RPMI7951 (cell line): ENCODE data around the gene PPDPF. TPM values are rescaled to one million over a fixed set of nuclear protein-coding genes. Genes with fewer than 3 reads are reported as not detected.
"Not testable (repeated sequence)": the region's sequence is repeated elsewhere in the genome, so short reads cannot be mapped to it uniquely, and the experiment has no call there.

Source experiments
- DNase-seq: peaks from one replicate; pipeline ENCODE4 v3.0.0-alpha.2; 2012; ENCODE audit warnings: low read depth
- total RNA-seq: library from RNA; depleted of rRNA; stranded (reverse); fragments of >200 nt; shearing (Covaris generic); gene quantifications from 2 replicates; pipeline ENCODE4 v1.2.3, GENCODE V29; 2014

Gene PPDPF
- total RNA-seq, 1 experiment from 2014 or later, result 140 TPM

DNA sequence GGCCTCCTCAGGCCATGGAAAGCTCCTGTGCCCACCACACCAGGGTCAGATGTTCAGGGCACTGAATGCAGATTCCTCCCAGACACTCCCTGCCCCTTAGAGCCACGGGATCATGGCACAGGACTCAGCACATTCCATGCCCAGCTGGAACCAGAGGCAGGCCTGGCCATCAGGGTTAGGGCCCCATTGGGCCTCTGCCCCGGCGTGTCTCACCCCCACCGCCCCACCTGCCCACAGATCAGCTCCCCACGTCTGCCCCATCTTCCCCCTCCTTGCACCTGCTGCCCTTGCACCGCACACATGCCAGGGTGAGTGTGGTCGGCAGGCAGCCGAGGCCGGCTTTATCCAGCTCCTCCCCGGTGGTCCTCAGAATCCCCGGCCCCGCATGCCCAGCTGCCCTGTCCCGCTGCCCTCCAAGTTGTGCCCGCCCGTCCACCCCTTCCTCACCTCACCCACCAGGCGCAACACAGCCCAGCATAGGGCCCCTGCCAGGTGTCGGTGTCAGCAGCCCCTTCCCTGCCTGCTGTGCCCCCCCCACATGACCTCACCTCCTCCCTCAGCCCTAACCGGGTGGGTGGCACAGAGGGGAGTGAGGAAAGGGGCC is 29.2 kb downstream of the PPDPF start:
- DNase-seq, result no peak

- no peak for DNase-seq
Observed at GRCh38 chr20:63551068-63551467, 30.5 kb downstream of the PPDPF start.

GRCh38 chr20:63552481-63553249 is 32.1 kb downstream of the PPDPF start:
- peak; percentile 60 for DNase-seq

GRCh38 chr20:63553251-63553932 is 32.8 kb downstream of the PPDPF start:
- peak; percentile 77 for DNase-seq

- DNase-seq, result peak; percentile 55
Observed at GRCh38 chr20:63553933-63554290, 33.3 kb downstream of the PPDPF start, which contains the start of gene FNDC11. Gene FNDC11, plus strand, starts transcription at chr20:63554159. Its CDS starts 1,505 bp downstream, at chr20:63555664.

- peak; percentile 52 for DNase-seq
Observed at GRCh38 chr20:63554361-63555278, 34.1 kb downstream of the PPDPF start.

- no peak for DNase-seq
Observed at GRCh38 chr20:63555661-63556381, 35.3 kb downstream of the PPDPF start.

DNA sequence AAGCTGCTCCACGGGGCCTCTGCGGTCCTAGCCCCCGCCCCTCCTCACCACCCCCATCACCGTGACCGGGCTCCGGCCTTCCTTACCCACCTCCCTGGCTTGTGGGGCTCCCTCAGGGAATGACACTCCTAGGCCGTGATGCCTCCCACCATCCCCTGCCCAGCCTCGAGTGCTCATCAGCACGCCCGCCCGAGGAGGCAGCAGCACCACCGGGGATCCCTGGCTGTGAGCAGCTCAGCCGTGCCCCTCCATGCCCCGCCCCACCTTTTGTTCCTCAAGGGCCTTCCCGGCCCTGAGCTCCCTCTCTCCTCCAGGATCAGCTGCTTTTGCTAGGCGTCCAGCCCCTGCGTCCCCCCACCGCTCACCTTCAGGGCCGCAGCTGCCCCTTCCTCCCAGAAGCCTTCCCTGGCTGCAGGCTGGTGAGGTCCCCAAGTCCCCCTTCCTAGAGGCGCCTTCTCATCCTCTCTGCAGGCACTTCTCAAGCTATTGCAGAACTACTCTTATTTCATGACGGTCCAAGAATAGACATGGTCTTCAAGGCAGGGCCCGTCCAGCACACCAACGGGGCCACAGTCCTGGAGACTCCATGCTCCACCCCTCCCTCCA is 36.4 kb downstream of the PPDPF start:
- DNase-seq, result no peak

DNA sequence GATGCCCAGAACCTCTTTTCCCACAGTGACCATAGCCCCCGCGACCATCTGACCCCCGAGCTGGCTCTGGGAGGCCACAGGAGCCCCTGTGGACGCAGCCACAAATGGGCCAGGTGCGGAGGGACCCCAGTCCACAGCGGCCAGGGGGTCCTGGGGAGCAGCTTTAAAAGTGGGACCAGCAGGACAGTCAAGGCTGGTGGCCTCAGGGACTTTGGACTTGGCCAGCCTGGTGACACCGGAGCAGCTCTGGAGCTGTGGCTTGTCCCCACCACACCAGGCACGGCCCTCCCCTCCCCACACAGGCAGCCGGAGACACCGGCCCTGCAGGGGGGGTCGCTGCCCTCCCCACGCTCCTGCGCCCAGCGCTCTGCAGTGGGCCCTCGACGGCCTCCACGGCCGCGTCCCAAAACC is 36.9 kb downstream of the PPDPF start:
- DNase-seq, result no peak

- no peak for DNase-seq
Observed at GRCh38 chr20:63558804-63559484, 38.4 kb downstream of the PPDPF start.

GRCh38 chr20:63559485-63560332 is 39.1 kb downstream of the PPDPF start:
- DNase-seq, result not testable (repeated sequence)

DNA sequence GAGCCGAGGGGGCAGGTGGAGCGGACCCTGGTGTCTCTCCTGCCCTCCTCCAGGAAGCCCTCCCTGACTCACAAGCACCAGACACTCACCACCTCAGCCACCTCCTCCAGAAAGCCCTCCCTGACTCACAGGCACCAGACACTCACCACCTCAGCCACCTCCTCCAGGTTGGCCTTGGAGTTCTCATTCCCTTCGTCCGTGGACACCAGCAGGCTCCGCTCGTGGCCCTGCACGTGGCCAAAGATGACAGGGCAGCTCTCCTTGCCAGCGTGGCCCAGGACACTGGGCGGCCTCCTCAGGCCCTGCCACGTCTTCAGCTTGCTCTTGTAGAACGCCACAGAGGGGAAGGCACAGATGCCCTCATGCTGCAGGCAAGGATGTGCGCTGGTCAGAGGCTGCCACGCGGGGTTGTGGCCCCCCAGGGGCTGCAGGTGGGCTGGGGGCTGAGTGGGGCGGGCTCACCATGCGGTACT is 39.8 kb downstream of the PPDPF start:
- no peak for DNase-seq

DNA sequence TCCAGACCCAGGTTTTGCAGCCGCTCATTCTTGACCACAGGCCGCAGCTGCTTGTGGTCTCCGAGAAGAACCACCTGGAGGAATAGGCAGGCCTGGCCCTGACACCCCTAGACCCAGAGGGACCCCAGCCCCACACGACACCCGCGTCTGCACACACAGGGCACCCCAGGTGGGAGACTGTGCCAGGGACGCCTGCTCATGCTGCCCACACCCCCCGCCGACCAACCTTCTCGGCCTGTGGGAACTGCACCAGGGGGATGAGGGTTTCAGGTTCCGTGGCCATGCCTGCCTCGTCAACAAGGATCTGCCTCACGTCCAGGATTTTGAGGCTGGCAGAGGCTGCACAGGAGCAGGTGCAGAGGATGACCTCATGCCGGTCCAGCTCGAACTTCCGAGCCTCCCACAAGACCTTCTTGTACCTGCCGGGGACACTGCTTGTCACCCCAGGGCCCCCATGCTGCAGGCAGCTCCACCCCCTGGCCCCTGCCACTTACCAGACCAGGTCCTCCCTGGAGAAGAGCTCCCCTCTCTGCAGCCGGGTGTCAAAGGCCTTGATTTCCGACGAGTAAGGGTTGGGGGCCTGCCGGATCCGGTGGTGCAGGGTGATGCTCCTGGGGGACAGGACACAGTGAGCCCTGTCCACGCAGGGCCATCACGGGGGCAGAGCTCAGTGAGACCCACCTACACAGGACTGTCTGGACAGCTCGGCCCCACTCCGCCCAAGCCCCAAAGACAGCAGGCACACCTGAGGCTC is 40.5 kb downstream of the PPDPF start:
- no peak for DNase-seq

DNA sequence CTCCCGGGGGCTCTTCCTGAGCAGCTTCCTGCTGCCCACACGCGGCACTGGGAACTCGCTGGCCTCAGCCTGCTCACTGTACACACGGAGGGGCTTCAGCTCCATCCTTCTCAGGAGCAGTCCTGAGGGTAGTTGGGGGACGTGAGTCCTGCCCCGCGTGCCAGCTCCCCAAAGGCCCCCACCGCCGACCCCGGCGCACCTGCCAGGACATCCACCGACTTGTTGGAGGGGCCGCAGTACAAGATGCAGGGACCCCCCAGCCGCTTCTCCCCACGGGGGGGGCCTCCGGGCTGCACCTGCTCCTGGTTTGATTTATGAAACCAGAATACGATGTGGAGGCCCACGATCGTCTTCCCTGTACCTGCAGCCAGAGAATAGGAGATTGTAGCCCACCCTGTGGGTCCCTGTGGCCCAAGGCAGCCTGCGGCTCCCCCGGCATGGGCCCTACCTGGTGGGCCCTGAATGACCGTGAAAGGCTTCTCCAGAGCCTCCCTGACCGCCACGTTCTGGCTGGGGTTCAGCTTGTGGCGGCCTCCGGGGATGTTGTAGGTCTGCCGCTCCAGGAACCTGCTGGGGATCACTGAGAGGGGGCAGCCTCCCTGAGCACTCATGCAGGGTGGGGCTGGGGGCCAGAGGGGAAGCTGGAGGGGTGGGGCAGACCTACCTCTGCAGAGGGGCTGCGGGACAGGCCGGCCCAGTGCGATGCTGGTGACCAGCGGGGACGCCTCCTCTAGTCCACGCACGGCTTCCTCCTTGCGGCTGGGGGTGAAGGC is 41.2 kb downstream of the PPDPF start:
- DNase-seq, result no peak

- DNase-seq, result no peak
Observed at GRCh38 chr20:63562461-63563224, 42.1 kb downstream of the PPDPF start.

- no peak for DNase-seq
Observed at GRCh38 chr20:63563225-63563935, 42.8 kb downstream of the PPDPF start.
